ENCODE data around the gene SMC3. TPM values are rescaled to one million over a fixed set of nuclear protein-coding genes. Genes with fewer than 3 reads are reported as not detected.
A peak's percentile ranks its signal among the peaks of the same experiment; 100 is the strongest.

Gene SMC3
- total and polyA plus RNA-seq, 7 donors: 15.3 to 25.3 (median 19.2) TPM

- peak overlapping the region; percentile 2 for H3K4me3 ChIP-seq
Measured at GRCh38 chr10:110649347-110650264, 82.1 kb downstream of the SMC3 start.

GRCh38 chr10:110650265-110650668, 82.8 kb downstream of the SMC3 start:
- DNase-seq: no peak
- no peak for ATAC-seq
- H3K4me3 ChIP-seq: no peak overlapping the region
- intact Hi-C loops (cut with DNase I): no loop called here
- 60 to 82% (median 73%) methylated on average over 1 of the region's 1 CpG for WGBS, 3 donors
- H3K36me3 ChIP-seq (ENCODE audit: insufficient read depth in 1 of 2, low read depth in 1 of 2): no peaks in the 10 kb centered on the region
- H3K9me3 ChIP-seq: no peaks in the 10 kb centered on the region
- peak overlapping the region; percentile 96 for H3K27ac ChIP-seq
- H3K4me1 ChIP-seq: peaks cover 80% of the 10 kb centered on the region
- no peaks in the 10 kb centered on the region for H3K27me3 ChIP-seq (ENCODE audit: insufficient read depth in 3 of 3, low read length in 2 of 3)
- TF ChIP-seq CTCF (IDR thresholded peaks at IDR 0.05): no peak

More at GRCh38 chr10:110649347-110650264, 82.1 kb downstream of the SMC3 start:
- DNase-seq (no peak), ATAC-seq (no peak)
- no peak for TF ChIP-seq CTCF (IDR thresholded peaks at IDR 0.05)
- Histone ChIP-seq H3K36me3 (ENCODE audit: insufficient read depth in 1 of 2, low read depth in 1 of 2) (no peaks in the 10 kb centered on the region), H3K4me1 (peaks cover 80% of the 10 kb centered on the region), H3K27ac (peak overlapping the region; percentile 96), H3K9me3 (no peaks in the 10 kb centered on the region), H3K27me3 (ENCODE audit: insufficient read depth in 3 of 3, low read length in 2 of 3) (no peaks in the 10 kb centered on the region)
- intact Hi-C loops (cut with DNase I): no loop called here
- WGBS, 3 donors: 51 to 72% (median 64%) methylated on average over 6 of the region's 6 CpGs

- H3K27ac ChIP-seq: peak overlapping the region; percentile 96
- DNase-seq: peak; percentile 47 to 75
- intact Hi-C loops (cut with DNase I): no loop called here
- H3K9me3 ChIP-seq: no peaks in the 10 kb centered on the region
- ATAC-seq: peak; percentile 90 to 95 (median 90)
- 17 to 34% (median 30%) methylated on average over 12 of the region's 12 CpGs for WGBS, 3 donors
- peaks cover 77% of the 10 kb centered on the region for H3K4me1 ChIP-seq
- H3K36me3 ChIP-seq (ENCODE audit: insufficient read depth in 1 of 2, low read depth in 1 of 2): no peaks in the 10 kb centered on the region
- peak overlapping the region; percentile 24 for H3K4me3 ChIP-seq
- no peaks in the 10 kb centered on the region for H3K27me3 ChIP-seq (ENCODE audit: insufficient read depth in 3 of 3, low read length in 2 of 3)
- no peak for TF ChIP-seq CTCF (IDR thresholded peaks at IDR 0.05)
Measured at GRCh38 chr10:110651044-110651958, 83.8 kb downstream of the SMC3 start.

- H3K27me3 ChIP-seq (ENCODE audit: insufficient read depth in 3 of 3, low read length in 2 of 3): no peaks in the 10 kb centered on the region
- 88 to 91% (median 89%) methylated on average over 6 of the region's 6 CpGs for WGBS, 3 donors
- H3K4me1 ChIP-seq: peaks cover 67% of the 10 kb centered on the region
- TF ChIP-seq CTCF (IDR thresholded peaks at IDR 0.05): no peak
- no peaks in the 10 kb centered on the region for H3K9me3 ChIP-seq
- intact Hi-C loops (cut with DNase I): no loop called here
- H3K4me3 ChIP-seq: no peak overlapping the region
- no peak for ATAC-seq
- DNase-seq: no peak
- peak overlapping the region; percentile 96 for H3K27ac ChIP-seq
- no peaks in the 10 kb centered on the region for H3K36me3 ChIP-seq (ENCODE audit: insufficient read depth in 1 of 2, low read depth in 1 of 2)
Measured at GRCh38 chr10:110652475-110653118, 85.1 kb downstream of the SMC3 start.

Other genes starting within 250 kb of the SMC3 start
- gene DUSP5, start 69.8 kb upstream of the SMC3 start, total RNA-seq: 1 to 10 TPM; 1.3 to 2.9 (median 2.4) TPM
- 10 to 100 TPM in 1 of 3 donors, 1 to 10 TPM in 2; 1.2 to 77.5 (median 1.9) TPM for gene DUSP5, start 69.8 kb upstream of the SMC3 start, polyA plus RNA-seq
- 10 to 100 TPM; 14.2 to 48.8 (median 25.1) TPM for gene RBM20, start 76.6 kb downstream of the SMC3 start, total RNA-seq
- 10 to 100 TPM in 1 of 3 donors, 1 to 10 TPM in 2; 1.6 to 11.7 (median 6.7) TPM for gene RBM20, start 76.6 kb downstream of the SMC3 start, polyA plus RNA-seq

Data from psoas muscle (tissue), 8 donors.